Neural crest cell (in vitro differentiated cells): ENCODE measurements around the gene SLC27A5. TPM values are rescaled to one million over a fixed set of nuclear protein-coding genes. Genes with fewer than 3 reads are reported as not detected.
"Not testable (repeated sequence)": the region's sequence is repeated elsewhere in the genome, so short reads cannot be mapped to it uniquely, and the experiment has no call there.

ENCODE experiments used
- DNase-seq: peaks from one replicate; pipeline ENCODE4 v3.0.0; 2021; ENCODE audit warnings: low read depth, mixed read lengths, low spot score
- H3K27ac Mint-ChIP-seq: one replicate; pipeline ENCODE4 v1.8.0; 2021; ENCODE audit warnings: mild to moderate bottlenecking, mixed read lengths; ENCODE audit not compliant: unreplicated experiment
- H3K27me3 Mint-ChIP-seq: 2 replicates; pipeline ENCODE4 v1.8.0; 2021; ENCODE audit warnings: low read depth, mild to moderate bottlenecking, mixed read lengths
- H3K36me3 Mint-ChIP-seq: 2 replicates; pipeline ENCODE4 v1.8.0; 2021; ENCODE audit warnings: low read depth, mild to moderate bottlenecking, mixed read lengths
- H3K4me1 Mint-ChIP-seq: 2 replicates; pipeline ENCODE4 v1.8.0; 2021; ENCODE audit warnings: mixed read lengths
- H3K4me3 Mint-ChIP-seq: one replicate; pipeline ENCODE4 v1.8.0; 2021; ENCODE audit warnings: mild to moderate bottlenecking, mixed read lengths
- H3K9me3 Mint-ChIP-seq: 2 replicates; pipeline ENCODE4 v1.8.0; 2021; ENCODE audit warnings: mixed read lengths
- total RNA-seq: library from RNA; stranded (reverse); gene quantifications from 2 replicates; pipeline ENCODE4 v1.2.1, GENCODE V29; 2021
- TF ChIP-seq, protein P1 (sequence below): fragments of 200-600 bp; sonication (generic); conservative IDR thresholded peaks from 2 replicates; pipeline ENCODE4 v1.5.0; 2021; ENCODE audit warnings: antibody characterized with exemption, mild to moderate bottlenecking

The SLC27A5 gene
- total RNA-seq, 1 donor from 2014 or later = 17.5 TPM

DNA sequence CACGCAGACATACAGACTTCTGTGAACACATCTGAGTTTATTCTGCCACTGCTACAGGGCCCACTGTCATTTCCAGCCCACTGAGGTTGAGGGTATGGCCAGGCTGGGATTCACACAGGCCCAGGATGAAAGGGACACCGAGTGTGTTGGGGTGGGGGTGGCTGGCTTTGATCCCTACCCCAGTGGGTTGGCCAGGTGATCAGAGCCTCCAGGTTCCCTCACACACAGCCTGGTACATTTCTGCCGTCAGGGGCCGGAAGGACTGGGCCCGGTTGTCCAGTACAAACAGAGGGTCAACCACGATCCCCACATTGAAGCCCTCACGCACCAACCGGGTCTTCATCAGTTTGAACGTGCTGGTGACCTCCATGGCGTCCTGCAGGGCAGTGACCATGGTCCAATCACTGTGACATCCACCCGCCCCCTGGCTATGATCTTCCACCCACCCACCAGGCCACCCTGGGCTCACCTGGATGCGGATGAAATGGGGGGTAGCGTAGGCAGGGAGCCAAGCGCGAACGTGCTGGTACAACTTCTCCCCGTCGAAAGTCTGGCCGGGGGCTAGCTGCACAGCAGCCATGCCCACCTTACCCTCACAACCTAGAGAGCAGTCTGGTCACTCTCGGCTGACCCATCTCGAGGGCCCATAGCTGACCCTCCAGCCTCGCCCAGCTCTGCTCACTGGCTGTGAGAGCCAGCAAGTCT, 13.3 kb downstream of the SLC27A5 start:
- Mint-ChIP-seq H3K9me3 (peaks cover 12% of the 10 kb centered on the region), H3K27me3 (no peaks in the 10 kb centered on the region), H3K4me3 (peak overlapping the region; percentile 95), H3K36me3 (peaks cover 6% of the 10 kb centered on the region), H3K4me1 (peaks cover 19% of the 10 kb centered on the region), H3K27ac (no peak overlapping the region)
- TF ChIP-seq, protein P1, sequence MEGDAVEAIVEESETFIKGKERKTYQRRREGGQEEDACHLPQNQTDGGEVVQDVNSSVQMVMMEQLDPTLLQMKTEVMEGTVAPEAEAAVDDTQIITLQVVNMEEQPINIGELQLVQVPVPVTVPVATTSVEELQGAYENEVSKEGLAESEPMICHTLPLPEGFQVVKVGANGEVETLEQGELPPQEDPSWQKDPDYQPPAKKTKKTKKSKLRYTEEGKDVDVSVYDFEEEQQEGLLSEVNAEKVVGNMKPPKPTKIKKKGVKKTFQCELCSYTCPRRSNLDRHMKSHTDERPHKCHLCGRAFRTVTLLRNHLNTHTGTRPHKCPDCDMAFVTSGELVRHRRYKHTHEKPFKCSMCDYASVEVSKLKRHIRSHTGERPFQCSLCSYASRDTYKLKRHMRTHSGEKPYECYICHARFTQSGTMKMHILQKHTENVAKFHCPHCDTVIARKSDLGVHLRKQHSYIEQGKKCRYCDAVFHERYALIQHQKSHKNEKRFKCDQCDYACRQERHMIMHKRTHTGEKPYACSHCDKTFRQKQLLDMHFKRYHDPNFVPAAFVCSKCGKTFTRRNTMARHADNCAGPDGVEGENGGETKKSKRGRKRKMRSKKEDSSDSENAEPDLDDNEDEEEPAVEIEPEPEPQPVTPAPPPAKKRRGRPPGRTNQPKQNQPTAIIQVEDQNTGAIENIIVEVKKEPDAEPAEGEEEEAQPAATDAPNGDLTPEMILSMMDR = no peak
- DNase-seq = no peak

DNA sequence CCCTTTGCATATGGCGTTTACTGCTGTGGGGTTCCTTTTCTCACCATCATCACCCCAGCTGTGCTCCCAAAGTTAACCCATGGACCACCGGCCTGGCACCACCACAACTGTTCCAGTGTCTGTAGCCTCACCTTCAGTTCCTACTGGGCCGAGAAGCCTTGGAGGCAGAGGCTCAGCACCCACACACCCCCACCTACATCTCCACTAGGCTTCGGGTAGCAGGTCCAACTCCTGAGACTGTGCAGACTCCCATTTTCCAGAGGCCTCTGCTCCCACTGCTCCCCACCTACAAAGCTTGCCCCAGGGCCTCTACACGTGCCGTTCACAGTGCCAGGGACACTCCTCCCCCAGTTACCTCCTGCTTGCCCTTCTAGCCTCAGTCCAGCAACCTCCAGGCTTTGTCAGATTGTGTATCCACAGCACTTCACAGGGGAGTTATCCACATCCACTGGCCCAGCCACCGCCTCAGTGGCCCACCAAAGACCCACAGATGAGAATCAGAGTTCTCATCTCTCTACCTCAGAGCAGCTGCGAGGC, 14.1 kb downstream of the SLC27A5 start:
- TF ChIP-seq, protein P1 = no peak
- Mint-ChIP-seq H3K27ac (no peak overlapping the region), H3K4me3 (peak overlapping the region; percentile 54), H3K4me1 (peaks cover 19% of the 10 kb centered on the region), H3K36me3 (peaks cover 6% of the 10 kb centered on the region), H3K27me3 (no peaks in the 10 kb centered on the region), H3K9me3 (peaks cover 12% of the 10 kb centered on the region)
- DNase-seq = no peak

DNA sequence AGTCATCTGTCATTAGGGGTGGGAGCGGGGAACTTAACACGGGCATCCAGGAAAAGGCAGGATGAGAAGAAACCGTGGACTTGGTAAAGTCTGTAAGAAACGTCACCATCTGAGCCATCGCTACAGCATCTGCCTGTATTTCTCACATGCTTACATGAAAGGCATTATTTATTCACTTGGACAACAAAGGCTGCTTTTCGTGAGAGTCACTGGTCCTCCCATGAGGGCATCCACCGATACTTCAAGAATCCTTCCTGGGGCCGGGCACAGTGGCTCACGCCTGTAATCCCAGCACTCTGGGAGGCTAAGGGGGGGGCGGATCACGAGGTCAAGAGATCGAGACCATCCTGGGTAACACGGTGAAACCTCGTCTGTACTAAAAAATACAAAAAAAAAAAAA, 19.5 kb downstream of the SLC27A5 start:
- TF ChIP-seq, protein P1 = no peak

DNA sequence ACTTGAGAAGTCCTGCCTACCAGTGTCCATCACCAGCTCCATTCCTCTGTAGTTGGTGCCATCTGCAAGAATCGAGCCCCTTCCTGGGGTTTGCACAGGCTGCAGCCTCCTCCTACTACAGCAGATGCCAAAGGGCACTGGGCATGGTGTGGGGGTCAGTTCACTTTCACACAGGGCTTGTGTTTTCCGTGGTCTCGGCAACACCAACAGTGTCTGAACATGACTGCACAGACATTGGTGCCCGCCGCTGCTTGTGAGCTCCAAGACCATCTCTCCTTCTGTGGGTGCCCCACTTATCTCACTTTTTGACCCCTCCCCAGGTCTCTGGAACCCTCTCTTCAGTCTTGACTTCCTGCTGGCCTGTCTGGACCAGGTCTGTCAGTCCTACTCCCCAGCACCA, 20.4 kb downstream of the SLC27A5 start:
- H3K27me3 Mint-ChIP-seq = no peaks in the 10 kb centered on the region
- DNase-seq = no peak
- no peak overlapping the region for H3K4me3 Mint-ChIP-seq
- H3K4me1 Mint-ChIP-seq = peaks cover 6% of the 10 kb centered on the region
- H3K27ac Mint-ChIP-seq = no peak overlapping the region
- no peaks in the 10 kb centered on the region for H3K9me3 Mint-ChIP-seq
- no peaks in the 10 kb centered on the region for H3K36me3 Mint-ChIP-seq
- TF ChIP-seq, protein P1 = no peak

More for the DNA sequence above, 19.5 kb downstream of the SLC27A5 start:
- H3K36me3 Mint-ChIP-seq = no peaks in the 10 kb centered on the region
- no peaks in the 10 kb centered on the region for H3K27me3 Mint-ChIP-seq
- H3K9me3 Mint-ChIP-seq = no peaks in the 10 kb centered on the region
- H3K4me1 Mint-ChIP-seq = peaks cover 3% of the 10 kb centered on the region
- no peak for DNase-seq
- H3K27ac Mint-ChIP-seq = peak overlapping the region; percentile 16
- no peak overlapping the region for H3K4me3 Mint-ChIP-seq

DNA sequence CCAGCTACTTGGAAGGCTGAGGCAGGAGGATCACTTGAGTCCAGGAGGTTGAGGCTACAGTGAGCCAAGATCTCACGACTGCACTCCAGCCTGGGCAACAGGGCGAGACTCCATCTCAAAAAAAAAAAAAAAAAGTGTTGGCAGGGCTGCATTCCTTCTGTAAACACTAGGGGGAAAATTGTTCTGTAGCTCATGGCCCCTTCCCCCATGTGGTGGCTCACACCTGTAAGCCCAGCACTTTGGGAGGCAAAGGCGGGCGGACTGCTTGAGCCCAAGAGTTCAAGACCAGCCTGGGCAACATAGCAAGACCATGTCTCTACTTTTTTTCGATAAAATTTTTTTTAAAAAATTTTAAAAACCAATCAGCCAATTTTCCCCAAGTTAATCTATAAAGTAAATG, 27.4 kb downstream of the SLC27A5 start:
- DNase-seq, H3K4me1 Mint-ChIP-seq, H3K27ac Mint-ChIP-seq: not testable (repeated sequence)

More for the DNA sequence above, 27.4 kb downstream of the SLC27A5 start:
- H3K36me3 Mint-ChIP-seq, H3K4me3 Mint-ChIP-seq, H3K27me3 Mint-ChIP-seq, H3K9me3 Mint-ChIP-seq: not testable (repeated sequence)
- TF ChIP-seq, protein P1 = peak; percentile 28
